Measurements from ENCODE around the gene ZBTB4.

GRCh38 chr17:7513850-7514419 lies 34.5 kb upstream of the ZBTB4 start:
- no peak for TF ChIP-seq SMC3 (conservative IDR thresholded peaks at IDR 0.05; ENCODE audit: poor library complexity)
- TF ChIP-seq EZH2 (IDR thresholded peaks at IDR 0.05; ENCODE audit: borderline replicate concordance, insufficient read depth, low read length, poor library complexity, severe bottlenecking) = no peak
- no peak for TF ChIP-seq MXI1 (conservative IDR thresholded peaks at IDR 0.05; ENCODE audit: poor library complexity, severe bottlenecking)
- no peak for TF ChIP-seq CTCF (IDR thresholded peaks at IDR 0.05; ENCODE audit: poor library complexity, severe bottlenecking)
- TF ChIP-seq RAD21 (conservative IDR thresholded peaks at IDR 0.05) = no peak
- no peak for TF ChIP-seq POLR2AphosphoS5 (IDR thresholded peaks at IDR 0.05)
- no peak for TF ChIP-seq EP300 (conservative IDR thresholded peaks at IDR 0.05; ENCODE audit: poor library complexity, severe bottlenecking)

Data from neural cell (in vitro differentiated cells).